MG63 (cell line): ENCODE measurements around the gene GSG1L. TPM values are rescaled to one million over a fixed set of nuclear protein-coding genes. Genes with fewer than 3 reads are reported as not detected.

Experiments used
- DNase-seq: peaks from one replicate; pipeline ENCODE4 v3.0.0-alpha.2; 2020
- H3K27me3 ChIP-seq: fragments of 250-450 bp; sonication (Bioruptor Pico); 2 replicates; pipeline ENCODE4 v1.5.1; 2020; ENCODE audit warnings: mild to moderate bottlenecking, moderate library complexity
- H3K36me3 ChIP-seq: fragments of 250-450 bp; sonication (Bioruptor Pico); 2 replicates; pipeline ENCODE4 v1.5.1; 2020; ENCODE audit warnings: mild to moderate bottlenecking, moderate library complexity
- H3K4me3 ChIP-seq: fragments of 250-450 bp; sonication (Bioruptor Pico); 2 replicates; pipeline ENCODE4 v1.5.1; 2020; ENCODE audit warnings: mild to moderate bottlenecking, moderate library complexity
- H3K9me3 ChIP-seq: fragments of 250-450 bp; sonication (Bioruptor Pico); 2 replicates; pipeline ENCODE4 v1.5.1; 2020; ENCODE audit warnings: mild to moderate bottlenecking, moderate library complexity
- total RNA-seq: library from RNA; depleted of rRNA; stranded (reverse); fragments of >200 nt; shearing (Covaris generic); gene quantifications from 2 replicates; pipeline ENCODE4 v1.2.3, GENCODE V29; 2014; ENCODE audit warnings: low replicate concordance; rRNA removed

GSG1L gene
- total RNA-seq, result 0.91 and 7.3 TPM in 2 replicates

DNA sequence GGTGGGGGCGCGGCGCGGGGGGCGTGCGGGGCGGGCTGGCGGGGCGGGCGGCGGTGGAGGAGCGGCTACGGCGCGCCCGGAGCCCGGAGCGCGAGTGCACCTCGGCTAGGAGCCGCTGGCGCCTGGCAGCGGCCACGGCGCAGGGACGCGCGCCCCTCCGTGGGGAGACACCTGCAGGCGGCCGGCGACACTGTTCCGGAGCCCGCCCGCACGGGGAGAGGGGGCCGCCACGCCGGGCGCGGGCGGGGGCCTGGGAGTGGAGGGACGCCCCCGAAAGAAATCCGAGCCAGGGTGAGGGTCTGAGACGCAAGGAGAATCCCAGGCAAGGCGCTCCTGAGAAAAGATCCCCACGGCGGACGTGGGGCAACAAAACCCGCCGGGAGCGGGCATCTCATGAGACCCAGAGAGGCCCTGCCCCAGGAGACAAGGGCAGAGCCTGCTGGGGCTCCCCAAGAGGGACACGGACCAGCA lies at the start of gene GSG1L:
GSG1L (minus strand) TSS at position 124 of the 471 bp plus-strand sequence. CDS start 290 bp downstream, outside the sequence.
- H3K4me3 ChIP-seq, result peak within 1 kb of the TSS; percentile 37; the same call in 1 of the 2 replicates
- H3K27me3 ChIP-seq, result peaks cover 14% of the 10 kb centered on the region
- no peak for DNase-seq

GRCh38 chr16:28112908-28113307 lies 49.4 kb upstream of the GSG1L start:
- DNase-seq, result no peak
- no peak overlapping the region for H3K4me3 ChIP-seq
- no peaks in the 10 kb centered on the region for H3K9me3 ChIP-seq
- no peaks in the 10 kb centered on the region for H3K27me3 ChIP-seq
- peaks cover 93% of the 10 kb centered on the region for H3K36me3 ChIP-seq

More for the DNA sequence above, at the start of gene GSG1L:
- H3K36me3 ChIP-seq, result no peaks in the 10 kb centered on the region
- no peaks in the 10 kb centered on the region for H3K9me3 ChIP-seq

GRCh38 chr16:28110977-28111376 lies 47.5 kb upstream of the GSG1L start:
- DNase-seq, result no peak
- Histone ChIP-seq H3K36me3 (peaks cover 95% of the 10 kb centered on the region), H3K4me3 (no peak overlapping the region)

DNA sequence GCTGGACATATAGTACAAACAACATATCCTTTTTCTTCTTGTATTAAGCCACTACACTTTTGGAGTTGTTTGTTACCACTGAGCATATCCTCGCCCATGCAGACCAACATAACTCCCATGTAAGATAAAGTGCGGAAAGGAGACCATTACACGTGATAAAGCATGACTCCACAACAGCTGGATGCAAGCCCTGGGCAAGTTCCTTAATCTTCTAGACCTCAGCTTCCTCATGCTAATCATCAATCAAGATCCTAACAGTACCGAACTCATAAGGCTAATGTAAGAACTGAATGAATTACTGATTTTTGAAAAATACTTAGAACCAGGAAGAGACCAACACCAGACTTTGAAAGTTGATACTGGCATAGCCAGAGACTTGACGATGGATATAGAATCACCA lies 47.0 kb upstream of the GSG1L start:
- peaks cover 95% of the 10 kb centered on the region for H3K36me3 ChIP-seq
- no peak overlapping the region for H3K4me3 ChIP-seq
- DNase-seq, result no peak
- H3K9me3 ChIP-seq, result no peaks in the 10 kb centered on the region
- no peaks in the 10 kb centered on the region for H3K27me3 ChIP-seq

More at GRCh38 chr16:28110977-28111376, 47.5 kb upstream of the GSG1L start:
- Histone ChIP-seq H3K27me3 (no peaks in the 10 kb centered on the region), H3K9me3 (no peaks in the 10 kb centered on the region)

DNA sequence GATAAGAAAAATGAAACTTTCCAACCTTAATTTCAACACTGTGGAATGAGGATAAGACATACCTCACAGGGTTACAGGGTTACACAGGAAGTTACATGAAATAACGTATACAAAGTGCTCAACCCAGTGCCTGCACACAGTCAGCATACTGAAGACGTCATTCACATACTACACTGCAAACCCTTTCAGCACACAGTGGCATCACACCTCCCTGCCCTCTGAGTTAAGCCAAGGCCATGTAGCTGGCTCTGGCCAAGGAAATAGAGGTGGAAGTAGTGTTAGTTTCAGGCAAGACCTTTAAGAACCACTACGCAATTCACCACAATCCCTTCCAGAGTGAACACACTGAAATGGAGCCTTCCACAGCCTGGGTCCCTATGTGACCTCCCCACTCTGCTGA lies 46.6 kb upstream of the GSG1L start:
- H3K9me3 ChIP-seq, result no peaks in the 10 kb centered on the region
- no peak for DNase-seq
- H3K27me3 ChIP-seq, result no peaks in the 10 kb centered on the region
- peaks cover 95% of the 10 kb centered on the region for H3K36me3 ChIP-seq
- no peak overlapping the region for H3K4me3 ChIP-seq

DNA sequence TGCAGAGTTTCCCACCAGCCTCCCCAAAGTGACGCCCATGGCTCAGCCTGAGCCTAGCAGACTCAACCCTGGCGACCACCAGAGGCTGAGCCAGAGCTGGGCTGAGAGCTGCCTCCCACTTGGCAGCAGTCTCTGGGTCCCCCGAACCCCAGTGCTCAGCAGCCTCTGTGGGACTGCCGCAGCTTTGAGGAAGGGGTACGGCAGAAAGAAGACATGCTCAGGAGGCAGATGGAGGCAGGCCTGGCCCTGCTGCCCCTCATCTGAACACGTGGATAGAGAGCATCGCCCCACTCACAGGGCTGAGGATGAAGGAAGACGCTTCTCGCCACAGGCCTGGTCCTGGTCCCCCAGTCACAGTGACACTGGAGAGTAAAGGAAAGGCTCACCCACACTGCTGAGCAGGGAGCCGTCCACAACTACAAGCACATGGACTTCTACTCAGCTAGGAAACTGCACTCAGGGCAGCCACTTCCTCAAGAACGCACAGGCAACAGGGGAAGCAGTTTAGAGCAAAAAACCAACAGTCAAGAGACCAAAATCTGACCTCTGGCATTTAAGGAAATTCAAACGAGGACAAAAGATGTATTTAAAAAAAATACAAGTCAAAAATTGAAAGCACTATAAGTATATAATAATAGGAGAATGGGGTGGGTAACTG lies 45.2 kb upstream of the GSG1L start:
- Histone ChIP-seq H3K9me3 (no peaks in the 10 kb centered on the region), H3K36me3 (peaks cover 97% of the 10 kb centered on the region), H3K27me3 (no peaks in the 10 kb centered on the region), H3K4me3 (no peak overlapping the region)
- DNase-seq, result no peak

GRCh38 chr16:28107232-28107631 lies 43.7 kb upstream of the GSG1L start:
- no peak overlapping the region for H3K4me3 ChIP-seq
- no peaks in the 10 kb centered on the region for H3K27me3 ChIP-seq
- peaks cover 97% of the 10 kb centered on the region for H3K36me3 ChIP-seq
- no peak for DNase-seq
- no peaks in the 10 kb centered on the region for H3K9me3 ChIP-seq

DNA sequence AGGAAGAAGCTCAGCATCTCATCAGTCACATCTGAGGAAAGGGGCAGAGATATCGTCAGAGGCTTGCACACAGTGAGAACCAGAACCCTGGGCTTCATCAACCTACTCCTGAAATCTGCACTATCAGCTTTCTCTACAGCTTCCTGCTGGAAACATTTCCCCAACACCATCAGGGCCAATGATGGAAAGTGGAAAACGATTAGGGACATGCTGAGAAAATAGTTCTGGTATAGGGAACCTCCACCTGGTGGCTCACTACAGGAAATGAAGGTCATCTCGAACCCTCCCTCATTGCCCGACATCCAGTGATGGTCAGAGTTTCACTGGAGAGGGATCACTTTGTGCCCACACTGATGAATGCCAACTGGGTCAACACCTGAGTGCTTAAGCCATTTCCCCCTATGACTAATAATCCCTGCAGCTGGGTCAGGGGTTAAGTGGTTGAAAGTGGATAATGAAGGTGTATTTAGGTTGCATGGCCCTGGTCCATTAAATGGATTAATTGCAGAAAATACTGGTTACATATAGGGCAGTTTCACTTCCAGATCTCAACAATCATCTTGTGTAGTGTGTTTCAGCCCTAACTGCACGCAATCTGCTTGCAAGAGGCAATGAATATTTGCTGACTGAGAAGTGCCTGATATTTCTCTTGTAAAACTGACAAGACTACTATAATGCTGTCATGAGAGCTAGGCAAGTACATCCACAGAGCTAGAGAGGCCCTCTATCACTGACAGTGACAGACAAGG lies 43.1 kb upstream of the GSG1L start:
- H3K36me3 ChIP-seq, result peaks cover 97% of the 10 kb centered on the region

DNA sequence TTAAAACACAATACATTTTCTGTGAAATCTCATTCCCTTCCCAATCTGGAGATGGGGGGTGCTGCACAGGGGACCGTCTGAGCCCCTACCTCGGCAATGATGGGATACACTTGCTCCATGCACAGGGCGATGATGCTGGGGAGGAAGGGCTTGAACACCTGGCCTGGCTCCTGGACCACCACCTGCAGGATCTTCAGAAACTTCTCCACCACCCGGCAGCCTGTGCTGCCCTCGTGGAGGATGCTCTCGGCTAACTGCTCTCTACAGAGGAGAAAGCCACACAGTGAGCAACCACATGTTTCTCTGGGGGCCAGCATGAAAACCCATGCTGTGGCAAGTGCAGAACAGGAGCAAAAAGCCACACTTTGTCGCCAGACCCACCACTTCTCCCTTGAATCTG lies 42.4 kb upstream of the GSG1L start:
- peaks cover 97% of the 10 kb centered on the region for H3K36me3 ChIP-seq
- DNase-seq, result no peak
- H3K4me3 ChIP-seq, result no peak overlapping the region
- H3K27me3 ChIP-seq, result no peaks in the 10 kb centered on the region
- no peaks in the 10 kb centered on the region for H3K9me3 ChIP-seq

More for the DNA sequence above, 43.1 kb upstream of the GSG1L start:
- Histone ChIP-seq H3K9me3 (no peaks in the 10 kb centered on the region), H3K27me3 (no peaks in the 10 kb centered on the region), H3K4me3 (no peak overlapping the region)
- no peak for DNase-seq

DNA sequence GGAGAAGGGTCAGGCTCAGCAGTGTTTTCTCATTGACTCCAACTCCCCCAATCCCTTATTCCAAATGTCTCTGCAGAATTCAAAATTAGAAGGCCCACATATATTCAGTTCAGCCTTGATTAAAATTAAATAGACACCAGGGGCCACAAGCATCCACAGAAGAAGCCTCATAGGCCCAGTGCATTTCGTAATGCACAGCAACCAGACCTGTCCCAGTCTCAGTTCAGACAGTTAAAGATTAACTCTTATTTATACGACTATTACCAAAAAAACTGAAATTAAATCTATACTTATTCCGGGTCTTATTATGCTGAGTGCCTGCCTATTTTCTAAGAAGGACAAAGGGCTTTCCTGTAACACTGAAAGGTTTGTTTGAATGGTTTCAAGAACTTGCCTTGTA lies 41.8 kb upstream of the GSG1L start:
- no peak overlapping the region for H3K4me3 ChIP-seq
- peaks cover 97% of the 10 kb centered on the region for H3K36me3 ChIP-seq
- no peaks in the 10 kb centered on the region for H3K9me3 ChIP-seq
- H3K27me3 ChIP-seq, result no peaks in the 10 kb centered on the region
- no peak for DNase-seq

DNA sequence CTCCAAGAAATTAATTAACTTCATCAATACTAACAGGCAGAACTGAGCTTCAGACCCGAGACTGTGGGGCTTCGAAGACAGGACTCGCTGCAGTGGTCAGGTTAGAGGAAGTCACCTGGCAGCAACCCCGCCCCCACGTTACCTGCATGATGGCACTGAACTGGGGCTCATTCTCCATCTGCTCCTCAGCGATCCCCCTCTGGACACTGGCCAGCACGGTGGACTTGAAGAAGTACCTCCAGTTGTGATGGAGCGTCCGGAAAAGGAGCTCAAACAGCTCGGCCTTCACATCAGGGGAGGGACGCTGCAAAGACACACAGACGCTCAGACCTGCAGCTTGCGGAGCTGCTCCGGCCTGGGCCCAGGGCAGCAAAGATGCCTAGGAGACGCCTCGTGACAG lies 40.9 kb upstream of the GSG1L start:
- peaks cover 95% of the 10 kb centered on the region for H3K36me3 ChIP-seq

DNA sequence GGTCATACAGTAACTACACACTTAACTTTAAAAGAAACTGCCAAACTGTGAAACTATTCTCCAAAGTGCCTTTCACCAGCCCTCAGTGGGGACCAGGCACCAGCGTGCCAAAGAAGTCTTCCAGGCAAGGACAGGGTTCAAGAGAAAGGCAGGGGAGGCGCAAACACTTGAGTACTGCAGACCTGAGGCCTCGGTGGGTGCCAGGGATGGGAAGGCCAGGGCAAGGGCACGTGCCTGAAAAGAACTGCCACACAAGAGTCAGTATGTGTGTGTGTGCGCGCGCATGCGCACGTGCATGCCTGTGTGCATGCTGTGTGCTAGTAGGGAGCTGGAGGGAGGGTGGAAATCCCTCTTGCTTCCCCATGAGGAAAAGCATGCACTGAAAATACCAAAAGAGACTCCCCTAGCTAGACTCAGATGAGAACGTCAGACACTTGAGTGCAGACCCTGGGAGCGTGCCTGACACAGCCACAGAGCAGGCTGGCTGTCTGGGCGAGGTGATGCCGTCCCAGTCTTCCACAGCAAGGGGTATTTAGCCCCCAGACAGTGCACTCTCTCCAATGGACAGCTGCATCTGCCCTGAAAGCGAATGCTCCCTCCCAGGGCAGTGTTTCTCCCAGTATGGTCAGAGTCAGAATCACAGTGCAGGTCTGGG lies 40.1 kb upstream of the GSG1L start:
- DNase-seq, result no peak
- H3K36me3 ChIP-seq, result peaks cover 94% of the 10 kb centered on the region

More for the DNA sequence above, 40.9 kb upstream of the GSG1L start:
- H3K9me3 ChIP-seq, result no peaks in the 10 kb centered on the region
- no peak overlapping the region for H3K4me3 ChIP-seq
- H3K27me3 ChIP-seq, result no peaks in the 10 kb centered on the region
- no peak for DNase-seq

GRCh38 chr16:28101533-28101890 lies 38.0 kb upstream of the GSG1L start:
- Histone ChIP-seq H3K9me3 (no peaks in the 10 kb centered on the region), H3K36me3 (peaks cover 93% of the 10 kb centered on the region), H3K4me3 (no peak overlapping the region), H3K27me3 (no peaks in the 10 kb centered on the region)
- DNase-seq, result no peak

More for the DNA sequence above, 40.1 kb upstream of the GSG1L start:
- no peaks in the 10 kb centered on the region for H3K9me3 ChIP-seq
- no peaks in the 10 kb centered on the region for H3K27me3 ChIP-seq
- no peak overlapping the region for H3K4me3 ChIP-seq

GRCh38 chr16:28100810-28101532 lies 37.5 kb upstream of the GSG1L start:
- Histone ChIP-seq H3K9me3 (no peaks in the 10 kb centered on the region), H3K4me3 (no peak overlapping the region), H3K36me3 (peaks cover 90% of the 10 kb centered on the region), H3K27me3 (no peaks in the 10 kb centered on the region)
- no peak for DNase-seq

DNA sequence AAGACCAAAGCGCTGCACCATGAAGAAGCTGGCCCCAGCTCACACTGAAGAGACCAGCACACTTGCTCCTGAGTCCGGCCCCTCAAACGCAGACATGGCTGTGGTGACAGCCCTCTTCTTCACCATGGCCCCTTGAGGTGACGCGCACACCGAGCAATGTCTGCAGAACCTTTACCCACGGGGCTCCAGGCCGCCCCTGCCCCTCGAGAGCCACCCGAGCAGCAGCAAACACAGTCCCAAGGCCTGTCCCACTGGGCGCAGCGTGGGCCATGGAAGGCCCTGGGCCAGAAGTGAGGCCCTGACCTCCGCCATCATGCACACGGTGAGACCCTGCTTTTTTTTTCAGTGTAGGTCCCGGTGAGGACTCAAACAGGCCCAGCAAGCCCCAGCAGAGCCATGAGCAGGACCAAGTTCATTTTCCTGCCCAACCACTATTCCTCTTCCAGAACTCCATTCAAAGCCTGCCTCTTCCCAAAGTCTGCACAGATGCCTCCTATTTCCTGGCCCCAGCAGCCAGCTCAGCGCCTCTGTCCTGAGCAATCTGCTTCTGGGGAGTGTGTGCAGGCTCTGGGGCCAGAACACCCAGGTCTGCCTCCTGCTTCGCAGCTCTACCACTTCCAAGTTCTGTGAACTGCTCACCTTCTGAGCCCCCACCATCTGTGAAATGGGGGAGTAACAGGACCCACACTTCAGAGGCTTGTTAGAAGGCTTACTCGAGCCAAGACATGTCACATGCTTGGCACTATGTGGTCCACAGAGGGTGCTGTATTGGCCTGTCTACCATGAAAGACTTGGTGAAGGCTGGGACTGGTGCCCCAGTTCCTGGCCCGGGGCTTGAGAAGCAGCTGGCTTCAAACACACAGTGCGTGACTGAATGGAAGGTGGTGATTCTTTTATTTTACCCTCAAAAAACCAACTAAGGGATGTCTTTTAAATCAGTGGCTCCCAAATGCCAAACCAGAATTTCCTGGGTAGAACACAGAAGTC lies 35.7 kb upstream of the GSG1L start:
- H3K9me3 ChIP-seq, result no peaks in the 10 kb centered on the region
- H3K4me3 ChIP-seq, result no peak overlapping the region
- no peak for DNase-seq
- H3K27me3 ChIP-seq, result no peaks in the 10 kb centered on the region
- peaks cover 77% of the 10 kb centered on the region for H3K36me3 ChIP-seq
